HS-27A (cell line): ENCODE data around the gene SLIT1.

ENCODE experiments used
- DNase-seq: peaks from one replicate; pipeline ENCODE4 v3.0.0-alpha.2; 2012; ENCODE audit warnings: low read depth, missing footprints

Gene SLIT1

DNA sequence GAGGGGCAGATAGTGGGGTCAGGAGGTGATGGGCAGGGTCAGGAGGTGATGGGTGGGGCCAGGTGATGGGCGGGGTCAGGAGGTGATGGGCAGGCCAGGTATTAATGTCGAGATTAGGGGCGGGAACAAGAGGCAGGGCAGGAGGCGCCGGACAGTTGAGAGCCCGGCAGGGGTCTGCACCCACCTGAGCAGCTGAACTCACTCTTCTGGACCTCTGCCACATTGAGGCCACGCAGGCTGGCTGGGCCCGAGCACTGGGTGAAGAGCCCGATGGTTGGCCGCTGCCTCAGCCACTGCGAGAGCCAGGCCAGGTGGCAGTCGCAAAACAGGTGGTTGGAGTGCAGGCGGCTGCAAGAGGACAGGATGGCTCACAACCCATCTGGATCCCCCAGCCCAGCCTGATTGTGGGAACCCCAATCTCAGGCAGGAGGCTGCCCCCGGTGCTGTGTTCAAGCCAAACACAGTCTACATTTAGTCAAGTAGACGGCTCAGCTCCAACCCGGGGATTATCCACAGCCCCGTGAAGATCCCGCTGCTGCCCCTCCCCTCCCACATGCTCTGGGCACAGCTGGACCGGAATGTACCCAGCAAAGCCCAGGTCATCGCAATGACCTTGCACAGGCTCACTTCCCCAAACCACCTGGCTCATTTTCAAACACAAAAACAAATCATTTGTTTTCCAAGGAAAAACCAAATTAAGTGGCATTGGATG, 122.3 kb downstream of the SLIT1 start:
- no peak for DNase-seq

DNA sequence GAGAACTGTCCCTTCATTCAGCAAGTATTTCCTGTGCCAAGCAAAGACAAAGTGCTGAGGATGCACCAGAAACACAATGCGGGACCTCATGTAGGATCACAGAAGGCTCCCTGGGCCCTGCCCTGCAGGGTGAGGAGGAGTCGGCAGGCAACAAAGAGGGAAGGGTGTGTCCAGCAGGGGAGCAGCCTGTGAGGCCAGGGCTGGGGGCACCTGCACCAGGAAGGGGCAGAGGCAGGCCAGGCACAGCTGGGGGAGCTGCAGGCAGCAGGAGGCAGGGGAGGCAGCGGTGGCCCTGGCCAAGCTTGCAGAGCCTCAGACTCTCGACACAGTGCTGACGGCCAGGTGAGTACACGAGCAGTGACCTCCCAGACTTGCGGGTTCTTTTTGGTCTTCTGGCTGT, 123.3 kb downstream of the SLIT1 start:
- DNase-seq = no peak

GRCh38 chr10:97062046-97062445, 123.7 kb downstream of the SLIT1 start:
- no peak for DNase-seq

- no peak for DNase-seq
Observed at GRCh38 chr10:97061423-97061822, 124.3 kb downstream of the SLIT1 start.

DNA sequence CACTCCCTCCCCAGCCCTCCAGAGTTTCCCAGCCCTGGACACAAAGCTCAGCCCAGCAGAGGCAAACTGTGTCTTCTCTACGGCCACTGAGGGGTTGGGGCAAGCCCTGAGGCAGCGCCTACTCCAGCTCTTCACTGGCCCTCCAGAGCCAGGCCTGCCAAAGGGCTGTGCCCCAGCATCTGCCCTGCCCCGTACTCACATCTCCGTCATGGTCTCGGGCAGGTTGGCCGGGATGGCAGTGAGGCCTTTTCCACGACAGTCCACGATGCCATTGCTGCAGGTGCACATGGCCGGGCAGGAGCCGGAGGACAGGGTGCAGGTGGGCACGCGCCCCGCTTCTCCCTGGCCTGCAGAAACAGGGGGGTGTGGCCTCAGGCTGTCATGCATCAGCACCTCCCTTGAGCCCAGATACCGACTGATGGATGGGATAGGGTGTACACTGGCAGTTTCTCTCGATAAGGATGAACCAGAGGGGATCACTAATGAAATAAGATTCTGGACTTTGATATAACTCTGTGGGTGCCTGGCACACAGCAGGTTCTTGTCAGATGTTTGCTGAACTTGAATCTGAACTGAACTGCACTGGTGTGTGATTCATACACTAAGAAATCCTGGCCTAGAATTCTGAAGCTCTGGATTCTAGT, 125.2 kb downstream of the SLIT1 start:
- no peak for DNase-seq

DNA sequence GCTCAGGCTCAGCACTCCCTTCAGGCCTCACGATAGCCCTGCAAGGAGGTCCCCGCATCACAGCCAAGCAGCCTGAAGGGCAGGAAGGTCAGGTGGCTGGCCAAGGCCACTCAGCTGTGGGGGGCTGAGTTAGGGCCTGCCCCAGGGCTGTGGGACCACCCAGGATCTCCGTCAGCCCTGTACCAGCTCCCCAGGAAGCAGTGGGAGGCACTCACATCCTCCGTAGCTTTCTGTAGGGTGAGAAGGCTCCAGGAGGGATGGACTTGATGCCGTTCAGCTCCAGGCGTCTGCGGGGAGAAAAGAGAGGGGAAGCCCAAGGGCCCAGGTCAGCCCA, 125.9 kb downstream of the SLIT1 start:
- no peak for DNase-seq

- DNase-seq = no peak
Observed at GRCh38 chr10:97059006-97059871, 126.5 kb downstream of the SLIT1 start.

DNA sequence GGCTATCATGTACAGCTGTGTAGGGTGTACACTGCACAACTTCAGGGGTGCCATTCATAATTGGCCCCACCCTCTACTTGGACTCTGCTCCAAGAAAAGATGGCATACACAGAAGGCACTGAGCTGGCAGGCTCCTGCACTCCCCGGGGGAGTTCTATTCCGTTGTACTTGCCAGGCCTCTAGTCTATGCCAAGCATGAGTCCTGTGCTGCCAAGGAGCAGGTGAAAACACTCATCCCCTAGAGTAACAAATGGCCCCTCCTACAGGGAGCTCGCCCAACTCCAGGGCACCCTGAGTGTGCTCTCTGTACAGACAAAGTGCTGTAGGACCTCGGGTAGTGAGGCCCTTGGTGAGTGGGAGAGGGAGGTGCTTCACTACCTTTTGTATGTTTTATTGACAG, 127.2 kb downstream of the SLIT1 start:
- no peak for DNase-seq

DNA sequence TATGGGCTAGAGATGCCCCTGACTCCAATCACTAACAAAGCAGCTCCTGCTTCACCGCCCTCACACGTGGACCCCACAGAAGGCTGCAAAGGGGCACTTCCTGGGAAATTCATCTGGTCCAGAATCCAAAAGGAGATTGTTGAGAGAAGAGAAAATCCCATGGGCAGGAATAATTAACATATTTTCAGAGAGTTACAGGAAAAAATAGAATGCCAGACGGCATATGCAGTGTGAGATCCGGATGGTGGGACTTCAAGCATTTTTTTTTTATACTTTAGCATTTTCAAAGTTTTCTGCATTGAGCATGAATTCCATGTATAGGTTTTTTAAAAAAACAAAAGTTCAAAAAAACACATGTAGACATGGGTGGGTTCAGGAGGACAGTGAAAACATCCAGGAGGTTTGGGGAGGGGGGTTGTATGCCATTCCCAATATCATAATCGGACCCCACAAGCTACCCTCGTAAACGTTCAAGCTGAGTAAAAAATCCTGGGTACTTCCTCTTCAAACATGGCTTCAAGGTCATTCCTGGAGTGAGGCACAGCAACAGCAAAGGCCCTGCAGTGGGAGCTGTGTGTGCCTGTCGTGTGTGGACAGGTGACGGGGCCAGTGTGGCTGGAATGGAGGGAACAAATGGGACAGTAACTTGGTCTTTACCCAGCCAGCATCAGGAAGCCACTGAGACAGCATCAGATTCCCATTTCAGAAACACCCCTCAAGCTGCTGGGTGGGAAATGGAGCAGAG, 128.1 kb downstream of the SLIT1 start:
- no peak for DNase-seq

DNA sequence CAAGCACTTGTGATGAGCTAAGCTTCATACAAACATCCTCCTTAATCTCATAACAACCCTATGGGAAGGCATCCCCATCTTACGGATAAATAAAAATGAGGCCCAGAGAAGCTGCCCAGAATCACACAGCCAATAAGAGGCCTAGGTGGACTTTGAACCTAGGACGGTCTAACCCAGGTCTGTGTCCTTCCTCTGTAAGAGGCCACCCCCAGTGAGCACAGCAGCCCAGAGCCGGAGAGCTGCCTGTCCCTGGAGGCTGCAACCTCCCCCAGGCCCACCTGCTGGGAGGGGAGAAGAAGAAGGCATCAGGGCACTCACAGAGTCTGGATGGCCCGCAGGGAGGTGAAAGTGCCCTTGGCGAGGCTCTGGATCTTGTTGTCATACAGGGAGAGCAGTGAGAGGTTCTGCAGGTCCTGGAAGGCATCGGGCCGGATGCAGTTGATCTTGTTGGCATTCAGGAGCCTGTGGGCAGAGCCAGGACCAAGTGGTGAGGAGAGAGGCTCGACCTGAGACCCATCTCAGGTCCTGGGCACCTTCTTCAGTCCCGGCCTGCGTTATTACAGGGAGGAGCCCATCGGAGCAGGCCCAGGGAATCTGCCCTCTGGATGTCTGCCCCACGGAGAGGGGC, 129.6 kb downstream of the SLIT1 start:
- DNase-seq = no peak

DNA sequence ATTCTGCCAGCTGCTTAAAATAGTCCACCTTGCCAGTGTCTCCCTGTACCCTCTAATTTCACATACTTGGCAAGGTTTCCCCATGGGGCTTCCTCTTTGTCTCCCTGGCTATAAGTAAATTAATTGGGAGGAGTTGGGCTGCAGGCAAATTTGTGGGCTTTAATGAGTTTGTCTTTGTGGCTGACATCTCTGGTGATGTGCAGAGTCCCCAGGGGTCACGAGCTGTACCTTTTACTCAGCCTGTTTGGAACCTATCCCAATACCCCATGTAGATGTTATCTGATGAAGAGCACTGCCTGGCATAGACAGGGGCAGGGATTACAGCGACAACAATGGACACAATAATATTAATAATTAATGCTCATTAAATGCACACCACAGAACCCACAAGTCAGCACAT, 132.5 kb downstream of the SLIT1 start:
- no peak for DNase-seq

DNA sequence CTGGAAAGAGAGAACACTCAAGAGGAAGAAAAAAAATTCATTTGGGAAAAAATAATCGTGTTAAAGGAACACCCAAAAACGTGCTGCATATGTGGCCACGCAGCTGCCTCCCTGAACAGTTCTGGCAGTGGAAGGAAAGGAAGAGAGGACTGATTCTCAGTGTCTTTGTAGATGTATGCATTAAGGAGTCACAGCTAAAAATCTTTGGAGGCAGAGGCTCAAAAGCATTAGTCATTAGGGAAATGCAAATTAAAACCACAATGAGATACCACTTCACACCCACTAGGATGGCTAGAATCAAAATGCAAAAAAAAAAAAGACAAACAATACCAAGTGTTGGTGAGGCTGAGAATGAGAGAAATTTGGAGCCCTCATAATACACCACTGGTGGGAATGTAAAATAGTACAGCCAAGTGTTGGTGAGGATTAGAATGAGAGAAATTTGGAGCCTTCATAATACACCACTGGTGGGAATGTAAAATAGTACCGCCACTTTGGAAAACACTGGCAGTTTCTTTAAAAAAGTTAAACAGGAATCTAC, 134.7 kb downstream of the SLIT1 start:
- no peak for DNase-seq

GRCh38 chr10:97050205-97050745, 135.5 kb downstream of the SLIT1 start:
- DNase-seq = no peak

- DNase-seq = no peak
Observed at GRCh38 chr10:97049670-97050069, 136.1 kb downstream of the SLIT1 start.

DNA sequence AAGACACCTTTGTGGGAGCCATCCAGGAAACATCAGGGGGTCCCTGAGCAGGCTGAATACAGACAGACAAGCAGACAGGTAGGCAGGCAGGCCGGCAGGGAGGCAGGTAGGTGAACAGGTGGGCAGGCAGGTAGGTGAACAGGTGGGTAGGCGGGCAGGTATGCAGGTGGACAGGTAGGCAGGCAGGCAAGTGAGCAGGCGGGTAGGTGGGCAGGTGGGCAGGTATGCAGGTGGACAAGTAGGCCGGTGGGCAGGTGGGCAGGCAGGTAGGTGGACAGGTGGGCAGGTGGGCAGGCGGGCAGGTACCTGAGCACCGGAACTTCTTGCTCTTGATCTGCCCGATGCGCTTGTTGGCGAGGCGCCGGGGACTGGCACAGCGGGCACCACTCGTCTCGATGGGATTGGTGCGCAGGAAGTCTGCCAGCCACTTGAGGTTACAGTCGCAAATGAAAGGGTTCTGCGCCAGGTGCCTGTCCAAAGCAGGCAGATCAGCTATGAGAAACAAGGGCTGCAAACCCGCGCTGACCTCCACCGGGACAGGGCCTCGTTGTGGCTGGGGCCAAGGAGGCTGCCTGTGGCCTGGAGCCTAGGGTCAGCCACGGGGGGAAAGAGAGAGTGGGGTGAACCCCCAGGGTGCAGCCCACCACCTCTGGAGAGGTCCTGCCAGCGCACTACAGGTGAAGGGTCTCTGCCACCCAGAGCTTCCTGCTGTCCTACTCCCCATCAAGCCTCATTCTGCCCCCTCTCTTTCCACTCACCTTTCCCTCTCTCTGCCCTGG, 136.9 kb downstream of the SLIT1 start:
- DNase-seq = no peak

GRCh38 chr10:97047788-97048187, 138.0 kb downstream of the SLIT1 start:
- no peak for DNase-seq

DNA sequence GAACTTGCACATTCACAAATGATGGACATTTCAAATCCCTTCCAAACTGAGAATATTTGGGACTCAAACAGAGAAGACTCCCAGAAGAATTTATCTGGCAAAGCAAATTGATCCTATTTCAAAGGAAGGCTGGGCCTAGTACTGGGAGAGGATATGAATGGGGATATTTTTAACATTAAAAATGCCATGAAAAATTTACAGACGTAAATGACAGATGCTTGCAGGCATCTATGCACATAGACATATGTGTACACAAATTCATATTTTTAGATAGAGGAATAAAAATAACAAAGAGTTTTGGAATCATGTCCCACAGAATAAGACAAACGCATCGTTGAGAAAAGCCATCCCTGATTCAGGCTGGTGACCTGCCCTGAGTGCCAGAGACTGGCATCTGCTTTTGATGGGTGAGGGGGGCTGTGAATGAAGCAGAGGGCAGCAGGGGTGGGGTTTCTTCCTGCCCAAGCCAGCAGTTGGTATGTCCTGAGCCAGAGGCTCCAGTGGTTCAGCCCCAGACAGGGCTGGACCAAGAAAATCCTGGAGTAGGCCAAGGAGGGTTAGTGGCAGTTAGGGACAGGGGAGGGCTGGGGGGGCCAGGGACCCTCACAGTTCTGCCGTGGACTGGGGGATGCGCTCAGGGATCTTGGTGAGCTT, 138.5 kb downstream of the SLIT1 start:
- DNase-seq = no peak

- DNase-seq = no peak
Observed at GRCh38 chr10:97046456-97047082, 139.2 kb downstream of the SLIT1 start.

DNA sequence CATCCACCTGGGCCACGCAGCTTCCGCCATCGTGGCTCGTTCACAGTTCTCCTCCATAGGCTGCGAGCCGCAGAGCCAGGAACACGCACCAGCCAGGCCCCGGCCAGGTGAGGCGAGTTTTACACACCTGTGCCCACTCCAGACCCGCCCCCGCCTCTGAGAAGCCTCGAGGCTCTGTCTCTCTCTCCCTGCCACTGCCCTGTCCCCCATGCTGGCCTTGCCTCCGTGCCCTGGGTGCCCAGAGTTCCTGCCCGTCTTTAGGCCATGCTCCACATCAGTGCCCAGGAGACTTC, 142.2 kb downstream of the SLIT1 start:
- no peak for DNase-seq
